ENCODE results near the gene CNIH1.

DNA sequence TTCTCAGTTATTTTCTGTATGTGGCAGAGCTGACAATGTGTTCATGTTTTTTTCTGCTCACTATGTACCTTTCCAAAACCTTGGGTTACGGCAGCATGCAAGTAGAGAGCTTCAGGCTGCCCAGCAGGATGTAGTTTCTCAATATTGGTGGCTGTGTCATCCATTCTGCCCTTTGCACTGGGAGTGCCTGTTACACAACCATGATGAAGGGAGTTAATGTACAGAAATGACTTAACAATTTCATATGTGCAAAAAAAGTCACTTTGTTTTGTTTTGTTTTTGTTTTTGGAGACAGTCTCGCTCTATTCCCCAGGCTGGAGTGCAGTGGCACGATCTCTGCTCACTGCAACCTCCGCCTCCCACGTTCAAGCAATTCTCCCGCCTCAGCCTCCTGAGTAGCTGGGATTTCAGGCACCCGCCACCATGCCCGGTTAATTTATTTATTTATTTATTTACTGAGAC, 6.1 kb upstream of the CNIH1 start:
- no peak for TF ChIP-seq CTCF (IDR thresholded peaks at IDR 0.05)
- peak; percentile 43 to 59 for TF ChIP-seq POLR2AphosphoS5 (IDR thresholded peaks at IDR 0.05)

Data from upper lobe of left lung (tissue), 4 donors.